Gastrocnemius medialis (tissue), 4 donors: ENCODE data around the gene WFIKKN1. TPM values are rescaled to one million over a fixed set of nuclear protein-coding genes. Genes with fewer than 3 reads are reported as not detected.

Experiments
- ATAC-seq, 2 donors: fragments of 150-250 bp; one replicate each; pipeline ENCODE4 v1.9.1; 2016
- DNase-seq, 2 donors: peaks; one replicate each; pipeline ENCODE4 v3.0.0-alpha.2; 2019
- H3K27ac ChIP-seq, 4 donors: fragments of 200-600 bp; sonication (generic); 1 replicate in 1 of 4; 2 replicates in 3 of 4; pipeline ENCODE4 v1.5.1; 2016 to 2018; ENCODE audit warnings: mild to moderate bottlenecking in 2 of 4, moderate library complexity in 1 of 4
- H3K27me3 ChIP-seq, 3 donors: fragments of 200-600 bp; sonication (generic) in 2 of 3; 1 replicate in 1 of 3; 2 replicates in 2 of 3; pipeline versions ENCODE4 v1.5.1 to v1.6.0; 2016 to 2019; ENCODE audit warnings: mild to moderate bottlenecking in 1 of 3, moderate library complexity in 1 of 3
- H3K36me3 ChIP-seq, 2 donors: fragments of 200-600 bp; sonication (generic) in 1 of 2; one replicate each; pipeline ENCODE4 v1.5.1; 2017 to 2018
- H3K4me1 ChIP-seq, 2 donors: fragments of 200-600 bp; sonication (generic) in 1 of 2; one replicate each; pipeline ENCODE4 v1.5.1; 2016 to 2017; ENCODE audit warnings: mild to moderate bottlenecking in 2 of 2
- H3K4me3 ChIP-seq, 4 donors: fragments of 200-600 bp; sonication (generic) in 3 of 4; 1 replicate in 1 of 4; 2 replicates in 3 of 4; pipeline ENCODE4 v1.5.1; 2016 to 2019; ENCODE audit warnings: mild to moderate bottlenecking in 2 of 4
- H3K9me3 ChIP-seq, 3 donors: fragments of 200-600 bp; sonication (generic) in 2 of 3; 1 replicate in 1 of 3; 2 replicates in 2 of 3; pipeline ENCODE4 v1.5.1; 2016 to 2019
- CTCF ChIP-seq, 5 experiments: fragments of 450-650 bp in 3 of 5; fragments of 200-600 bp in 2 of 5; sonication (generic) in 2 of 5; IDR thresholded peaks in 4 of 5; conservative IDR thresholded peaks in 1 of 5; 1 replicate in 4 of 5; 2 replicates in 1 of 5; pipeline ENCODE4 v1.5.1; 2016 to 2019; ENCODE audit warnings: antibody characterized with exemption in 5 of 5, mild to moderate bottlenecking in 3 of 5, moderate library complexity in 3 of 5
- POLR2A ChIP-seq, 2 donors: fragments of 450-650 bp; IDR thresholded peaks; one replicate each; pipeline ENCODE4 v1.6.1; 2017; ENCODE audit warnings: antibody characterized with exemption in 2 of 2, mild to moderate bottlenecking in 2 of 2, moderate library complexity in 2 of 2
- in situ Hi-C, 4 donors: fragments of 200-750 bp; cut with MboI; loops; one replicate each; pipeline versions ENCODE4 v1.15.0 to v1.8.0; 2017; ENCODE audit warnings: low sequenced_read_pairs in 4 of 4
- intact Hi-C: fragments of 100-400 bp; cut with DNase I; formaldehyde crosslinking; loops from one replicate; pipeline ENCODE4 v1.15.1; 2023; ENCODE audit warnings: low total_unique reads
- total RNA-seq, 4 donors: library from RNA; depleted of rRNA; stranded (reverse); fragments of >200 nt; gene quantifications; one replicate each; pipeline versions ENCODE4 v1.1.0 to v1.2.3, GENCODE V29; 2016

WFIKKN1 gene
- total RNA-seq, 4 donors from 2014 or later: 0.12 to 3.2 (median 1.3) TPM

GRCh38 chr16:590815-591200 lies 40.0 kb upstream of the WFIKKN1 start:
- in situ Hi-C loops: no loop called here
- Histone ChIP-seq H3K9me3 (no peaks in the 10 kb centered on the region), H3K27me3 (no peaks in the 10 kb centered on the region), H3K27ac (peak overlapping the region; percentile 87 to 97 (median 95)), H3K4me1 (peaks cover 68 to 71% of the 10 kb centered on the region in 2 donors), H3K4me3 (peak overlapping the region; percentile 66 to 91 (median 80)), H3K36me3 (no peaks in the 10 kb centered on the region)
- intact Hi-C loops: loop anchor here (1.0 kb wide), 1 partner anchor 69 kb away; no protein-coding TSS in a partner anchor
- DNase-seq (no peak), ATAC-seq (no peak)
- TF ChIP-seq POLR2A (IDR thresholded peaks at IDR 0.05) (no peak), CTCF (IDR thresholded peaks at IDR 0.05 in 4 of 5, conservative IDR thresholded peaks at IDR 0.05 in 1 of 5) (no peak)

GRCh38 chr16:591231-591630 lies 39.6 kb upstream of the WFIKKN1 start:
- DNase-seq: no peak
- no peak for ATAC-seq
- Histone ChIP-seq H3K9me3 (no peaks in the 10 kb centered on the region), H3K4me1 (peaks cover 68 to 70% of the 10 kb centered on the region in 2 donors), H3K36me3 (no peaks in the 10 kb centered on the region), H3K27ac (peak overlapping the region; percentile 87 to 97 (median 95)), H3K27me3 (no peaks in the 10 kb centered on the region), H3K4me3 (peak overlapping the region; percentile 66 to 91 (median 80))
- intact Hi-C loops: no loop called here
- in situ Hi-C loops: no loop called here
- TF ChIP-seq CTCF (IDR thresholded peaks at IDR 0.05 in 4 of 5, conservative IDR thresholded peaks at IDR 0.05 in 1 of 5) (no peak), POLR2A (IDR thresholded peaks at IDR 0.05) (no peak)

GRCh38 chr16:591892-592517 lies 38.8 kb upstream of the WFIKKN1 start:
- Histone ChIP-seq H3K4me1 (peaks cover 62 to 64% of the 10 kb centered on the region in 2 donors), H3K9me3 (no peaks in the 10 kb centered on the region), H3K4me3 (peak overlapping the region; percentile 30 to 80 (median 34)), H3K27ac (peak overlapping the region; percentile 87 to 97 (median 95)), H3K36me3 (no peaks in the 10 kb centered on the region), H3K27me3 (no peaks in the 10 kb centered on the region)
- in situ Hi-C loops: no loop called here
- TF ChIP-seq POLR2A (IDR thresholded peaks at IDR 0.05) (no peak), CTCF (IDR thresholded peaks at IDR 0.05 in 4 of 5, conservative IDR thresholded peaks at IDR 0.05 in 1 of 5) (no peak)
- ATAC-seq (no peak), DNase-seq (no peak)
- intact Hi-C loops: no loop called here

GRCh38 chr16:592518-593306 lies 38.1 kb upstream of the WFIKKN1 start:
- H3K36me3 ChIP-seq: no peaks in the 10 kb centered on the region
- in situ Hi-C loops: no loop called here
- H3K27me3 ChIP-seq: no peaks in the 10 kb centered on the region
- H3K27ac ChIP-seq: peak overlapping the region; percentile 87 to 97 (median 95)
- H3K4me1 ChIP-seq: peaks cover 56 to 57% of the 10 kb centered on the region in 2 donors
- TF ChIP-seq CTCF (IDR thresholded peaks at IDR 0.05 in 4 of 5, conservative IDR thresholded peaks at IDR 0.05 in 1 of 5): peak in 4 of 5 experiments; percentile 20 to 58 (median 38)
- TF ChIP-seq POLR2A (IDR thresholded peaks at IDR 0.05): peak; percentile 52 to 61
- peak; percentile 36 to 42 for ATAC-seq
- H3K9me3 ChIP-seq: no peaks in the 10 kb centered on the region
- peak overlapping the region; percentile 30 to 80 (median 34) for H3K4me3 ChIP-seq
- DNase-seq: peak; percentile 85 to 92
- intact Hi-C loops: no loop called here
